GM19043 (cell line): ENCODE data around the gene TIMM50.

ENCODE experiments used
- ATAC-seq: cut with Tn5 transposase; IDR thresholded peaks from one replicate; pipeline ENCODE4 v1.9.1; 2021; ENCODE audit warnings: low read depth; ENCODE audit not compliant: unreplicated experiment

TIMM50 gene

DNA sequence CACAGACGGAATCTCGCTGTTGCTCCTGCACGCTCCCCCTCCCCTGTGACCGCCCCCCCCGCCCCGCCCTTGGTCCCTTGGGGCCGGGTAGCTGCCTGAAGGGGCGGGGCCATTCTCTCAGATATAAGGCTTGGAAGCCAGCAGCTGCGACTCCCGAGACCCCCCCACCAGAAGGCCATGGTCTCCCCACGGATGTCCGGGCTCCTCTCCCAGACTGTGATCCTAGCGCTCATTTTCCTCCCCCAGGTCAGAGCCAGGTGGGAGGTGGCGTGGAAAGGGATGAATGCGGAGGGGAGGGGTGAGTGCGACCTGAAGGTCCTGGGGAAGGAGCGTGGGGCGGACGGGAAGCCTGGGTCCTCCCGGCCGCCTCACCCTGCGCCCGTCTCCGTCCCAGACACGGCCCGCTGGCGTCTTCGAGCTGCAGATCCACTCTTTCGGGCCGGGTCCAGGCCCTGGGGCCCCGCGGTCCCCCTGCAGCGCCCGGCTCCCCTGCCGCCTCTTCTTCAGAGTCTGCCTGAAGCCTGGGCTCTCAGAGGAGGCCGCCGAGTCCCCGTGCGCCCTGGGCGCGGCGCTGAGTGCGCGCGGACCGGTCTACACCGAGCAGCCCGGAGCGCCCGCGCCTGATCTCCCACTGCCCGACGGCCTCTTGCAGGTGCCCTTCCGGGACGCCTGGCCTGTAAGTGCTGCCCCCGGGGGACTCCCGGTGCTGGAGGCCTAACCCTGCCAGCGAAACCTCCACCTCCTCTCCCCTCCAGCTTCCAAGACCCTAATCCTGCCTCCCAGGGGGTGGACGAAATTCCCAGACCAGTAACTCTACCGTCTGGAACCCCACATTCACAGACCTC is 18.4 kb downstream of the TIMM50 start, which contains the start of gene DLL3:
DLL3 (plus strand) TSS at position 150 of the 845 bp plus-strand sequence; CDS start at position 178, 28 bp downstream.
- no peak for ATAC-seq

DNA sequence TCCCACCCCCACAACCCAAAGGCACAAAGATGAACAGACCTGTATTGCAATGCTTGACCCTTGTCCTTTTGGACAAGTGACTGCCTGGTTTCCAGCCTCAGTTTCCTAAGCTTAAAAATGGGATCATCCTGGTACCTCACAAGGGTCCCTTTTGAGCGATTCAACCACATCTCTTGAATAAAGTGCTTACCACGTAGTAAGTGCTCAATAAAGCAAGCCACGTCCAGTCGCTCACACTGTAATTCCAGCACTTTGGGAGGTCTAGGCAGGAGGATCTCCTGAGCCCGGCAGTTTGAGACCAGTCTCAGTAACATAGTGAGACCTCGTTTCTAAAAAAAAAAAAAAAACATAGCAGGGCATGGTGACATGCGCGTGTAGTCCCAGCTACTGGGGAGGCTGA is 19.3 kb downstream of the TIMM50 start:
- ATAC-seq, result no peak

DNA sequence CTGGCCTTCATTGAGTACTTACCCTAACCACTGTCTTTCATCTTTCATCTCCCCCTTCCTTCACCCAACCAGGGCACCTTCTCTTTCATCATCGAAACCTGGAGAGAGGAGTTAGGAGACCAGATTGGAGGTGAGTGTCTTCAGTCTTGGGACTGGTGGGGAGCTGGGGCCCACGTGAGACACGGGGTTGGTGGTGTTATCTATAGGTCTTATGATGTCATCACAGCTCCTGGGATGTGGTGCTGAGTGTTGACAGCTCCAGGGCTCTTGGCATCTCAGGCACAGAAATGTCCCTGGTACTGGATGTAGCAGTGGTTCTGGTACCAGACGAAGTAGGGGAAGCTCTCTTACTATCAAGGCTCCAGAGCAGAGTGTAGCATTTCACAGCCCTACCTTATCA is 19.9 kb downstream of the TIMM50 start:
- no peak for ATAC-seq

DNA sequence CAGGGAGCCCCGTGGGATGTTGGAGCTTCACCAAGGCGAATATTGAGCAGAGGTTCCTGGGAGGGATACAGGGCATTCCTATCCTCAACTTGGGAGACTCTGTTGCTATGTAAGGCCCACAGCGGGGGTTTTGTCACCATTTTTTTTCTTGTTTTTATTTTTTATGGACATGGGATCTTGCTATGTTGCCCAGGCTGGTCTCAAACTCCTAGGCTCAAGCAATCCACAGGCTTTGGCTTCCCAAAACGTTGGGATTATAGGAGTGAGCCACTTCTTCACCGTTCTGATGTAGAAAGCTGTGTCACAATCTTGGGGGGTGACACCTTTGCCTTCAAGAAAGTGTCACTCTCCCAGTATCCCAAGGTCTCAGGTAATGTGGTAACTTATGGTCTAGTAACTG is 20.7 kb downstream of the TIMM50 start:
- ATAC-seq, result no peak

DNA sequence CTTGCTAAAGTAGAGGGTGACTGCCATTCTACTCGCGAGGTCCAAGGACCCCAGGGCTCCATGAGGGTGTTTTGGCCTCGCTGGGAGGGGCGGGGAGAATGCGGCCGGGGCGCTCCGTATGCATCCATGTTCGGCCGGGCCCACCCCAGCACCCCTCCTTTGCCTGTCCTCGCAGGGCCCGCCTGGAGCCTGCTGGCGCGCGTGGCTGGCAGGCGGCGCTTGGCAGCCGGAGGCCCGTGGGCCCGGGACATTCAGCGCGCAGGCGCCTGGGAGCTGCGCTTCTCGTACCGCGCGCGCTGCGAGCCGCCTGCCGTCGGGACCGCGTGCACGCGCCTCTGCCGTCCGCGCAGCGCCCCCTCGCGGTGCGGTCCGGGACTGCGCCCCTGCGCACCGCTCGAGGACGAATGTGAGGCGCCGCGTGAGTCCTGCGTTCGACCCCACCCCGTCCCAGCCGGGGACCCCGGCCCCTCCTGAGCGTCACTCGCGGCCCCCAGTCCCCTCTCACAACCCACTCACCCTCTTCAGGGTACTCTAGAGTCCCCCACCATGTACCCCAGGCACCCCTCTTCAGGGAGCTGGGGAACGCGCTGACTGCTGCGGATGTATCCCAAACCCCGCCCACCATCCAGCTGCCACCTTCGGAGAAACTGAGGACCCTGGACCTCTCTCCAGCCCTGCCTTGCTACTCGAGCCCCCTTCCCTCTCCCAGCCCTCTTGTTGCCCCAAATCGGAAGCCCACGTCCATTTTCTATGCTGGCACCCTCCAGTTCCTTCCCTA is 22.2 kb downstream of the TIMM50 start:
- no peak for ATAC-seq

DNA sequence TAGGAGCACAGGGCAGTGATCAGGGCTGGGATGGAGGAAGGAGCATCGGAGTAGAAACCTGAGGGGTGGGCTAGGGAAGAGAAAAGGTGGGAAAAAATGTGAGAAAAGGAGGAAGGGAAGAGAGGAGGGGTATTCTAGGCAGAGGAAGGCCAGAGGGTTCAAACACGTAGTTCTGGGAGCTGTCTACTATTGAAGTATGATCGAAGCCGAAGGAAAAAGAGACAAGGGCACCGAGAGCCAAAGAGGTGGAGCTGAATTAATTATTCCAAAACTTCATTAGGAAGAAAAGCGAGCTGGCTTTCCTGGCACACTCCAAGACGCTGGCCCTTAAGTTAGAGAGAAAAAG is 25.9 kb downstream of the TIMM50 start:
- no peak for ATAC-seq

DNA sequence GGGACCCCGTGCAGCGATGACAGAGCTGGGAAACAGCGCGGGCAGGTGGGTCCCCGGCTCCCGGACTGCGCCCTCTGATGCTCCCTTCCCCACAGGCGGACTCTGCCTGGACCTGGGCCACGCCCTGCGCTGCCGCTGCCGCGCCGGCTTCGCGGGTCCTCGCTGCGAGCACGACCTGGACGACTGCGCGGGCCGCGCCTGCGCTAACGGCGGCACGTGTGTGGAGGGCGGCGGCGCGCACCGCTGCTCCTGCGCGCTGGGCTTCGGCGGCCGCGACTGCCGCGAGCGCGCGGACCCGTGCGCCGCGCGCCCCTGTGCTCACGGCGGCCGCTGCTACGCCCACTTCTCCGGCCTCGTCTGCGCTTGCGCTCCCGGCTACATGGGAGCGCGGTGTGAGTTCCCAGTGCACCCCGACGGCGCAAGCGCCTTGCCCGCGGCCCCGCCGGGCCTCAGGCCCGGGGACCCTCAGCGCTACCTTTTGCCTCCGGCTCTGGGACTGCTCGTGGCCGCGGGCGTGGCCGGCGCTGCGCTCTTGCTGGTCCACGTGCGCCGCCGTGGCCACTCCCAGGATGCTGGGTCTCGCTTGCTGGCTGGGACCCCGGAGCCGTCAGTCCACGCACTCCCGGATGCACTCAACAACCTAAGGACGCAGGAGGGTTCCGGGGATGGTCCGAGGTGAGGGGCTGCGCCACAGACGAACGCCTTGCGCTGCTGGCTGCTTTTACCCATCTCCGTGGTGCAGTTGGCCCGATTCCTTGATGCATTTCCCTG is 26.5 kb downstream of the TIMM50 start:
- no peak for ATAC-seq

DNA sequence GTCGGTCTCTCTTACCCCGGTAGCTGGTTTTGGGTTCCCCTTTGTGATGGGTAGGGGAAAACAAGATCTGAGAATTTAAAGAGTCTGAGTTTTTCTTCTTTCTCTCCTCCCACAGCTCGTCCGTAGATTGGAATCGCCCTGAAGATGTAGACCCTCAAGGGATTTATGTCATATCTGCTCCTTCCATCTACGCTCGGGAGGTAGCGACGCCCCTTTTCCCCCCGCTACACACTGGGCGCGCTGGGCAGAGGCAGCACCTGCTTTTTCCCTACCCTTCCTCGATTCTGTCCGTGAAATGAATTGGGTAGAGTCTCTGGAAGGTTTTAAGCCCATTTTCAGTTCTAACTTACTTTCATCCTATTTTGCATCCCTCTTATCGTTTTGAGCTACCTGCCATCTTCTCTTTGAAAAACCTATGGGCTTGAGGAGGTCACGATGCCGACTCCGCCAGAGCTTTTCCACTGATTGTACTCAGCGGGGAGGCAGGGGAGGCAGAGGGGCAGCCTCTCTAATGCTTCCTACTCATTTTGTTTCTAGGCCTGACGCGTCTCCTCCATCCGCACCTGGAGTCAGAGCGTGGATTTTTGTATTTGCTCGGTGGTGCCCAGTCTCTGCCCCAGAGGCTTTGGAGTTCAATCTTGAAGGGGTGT is 27.2 kb downstream of the TIMM50 start:
- no peak for ATAC-seq

DNA sequence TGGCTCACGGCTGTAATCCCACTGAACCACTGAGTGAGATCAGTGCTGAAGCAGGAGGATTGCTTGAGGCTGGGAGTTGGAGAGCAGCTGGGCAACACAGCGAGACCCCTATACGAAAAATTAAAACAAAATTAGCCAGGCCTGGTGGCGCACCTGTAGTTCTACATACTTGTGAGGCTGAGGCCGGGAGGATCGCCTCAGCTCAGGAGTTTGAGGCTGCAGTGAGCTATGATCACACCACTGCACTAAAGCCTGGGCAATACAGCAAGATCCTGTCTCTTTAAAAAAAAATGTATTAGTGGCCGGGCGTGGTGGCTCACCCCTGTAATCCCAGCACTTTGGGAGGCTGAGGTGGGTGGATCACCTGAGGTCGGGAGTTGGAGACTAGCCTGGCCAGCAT is 28.0 kb downstream of the TIMM50 start:
- ATAC-seq, result no peak

DNA sequence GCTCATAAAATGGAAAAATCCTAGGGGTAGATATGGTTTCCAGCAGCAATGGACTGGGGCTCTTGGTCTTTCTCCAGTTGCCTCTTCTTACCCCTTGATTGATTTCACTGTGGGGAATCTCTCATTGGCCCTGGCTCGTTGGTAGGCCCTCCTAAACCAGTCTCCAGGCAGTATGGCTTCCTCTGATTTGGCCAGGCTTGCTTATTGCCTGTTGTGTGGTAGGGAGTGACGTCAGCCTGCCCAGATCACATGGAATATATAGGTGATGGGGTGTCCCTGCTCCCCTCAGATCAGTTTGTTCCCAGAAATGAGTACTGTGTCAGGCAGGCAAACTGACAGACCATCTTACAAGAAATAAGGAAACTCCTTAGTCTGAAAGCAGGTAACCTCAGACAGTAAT is 28.6 kb downstream of the TIMM50 start:
- no peak for ATAC-seq

DNA sequence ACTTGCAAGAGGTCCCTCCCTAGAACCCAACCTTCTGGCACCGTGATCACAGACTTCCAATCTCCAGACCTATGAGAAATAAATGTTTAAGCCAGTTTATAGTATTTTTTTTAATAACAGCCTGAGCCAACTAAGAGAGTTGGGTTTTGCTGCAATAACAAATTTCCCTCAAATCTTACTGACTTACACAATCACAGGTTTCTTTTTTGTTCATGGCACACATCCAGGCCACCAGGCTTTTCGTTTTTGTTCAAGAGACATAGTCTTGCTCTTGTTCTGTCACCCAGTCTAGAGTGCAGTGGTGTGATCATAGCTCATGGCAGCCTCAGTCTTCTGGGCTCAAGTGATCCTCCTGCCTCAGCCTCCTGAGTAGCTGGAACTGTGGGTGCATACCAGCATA is 32.4 kb downstream of the TIMM50 start:
- no peak for ATAC-seq

DNA sequence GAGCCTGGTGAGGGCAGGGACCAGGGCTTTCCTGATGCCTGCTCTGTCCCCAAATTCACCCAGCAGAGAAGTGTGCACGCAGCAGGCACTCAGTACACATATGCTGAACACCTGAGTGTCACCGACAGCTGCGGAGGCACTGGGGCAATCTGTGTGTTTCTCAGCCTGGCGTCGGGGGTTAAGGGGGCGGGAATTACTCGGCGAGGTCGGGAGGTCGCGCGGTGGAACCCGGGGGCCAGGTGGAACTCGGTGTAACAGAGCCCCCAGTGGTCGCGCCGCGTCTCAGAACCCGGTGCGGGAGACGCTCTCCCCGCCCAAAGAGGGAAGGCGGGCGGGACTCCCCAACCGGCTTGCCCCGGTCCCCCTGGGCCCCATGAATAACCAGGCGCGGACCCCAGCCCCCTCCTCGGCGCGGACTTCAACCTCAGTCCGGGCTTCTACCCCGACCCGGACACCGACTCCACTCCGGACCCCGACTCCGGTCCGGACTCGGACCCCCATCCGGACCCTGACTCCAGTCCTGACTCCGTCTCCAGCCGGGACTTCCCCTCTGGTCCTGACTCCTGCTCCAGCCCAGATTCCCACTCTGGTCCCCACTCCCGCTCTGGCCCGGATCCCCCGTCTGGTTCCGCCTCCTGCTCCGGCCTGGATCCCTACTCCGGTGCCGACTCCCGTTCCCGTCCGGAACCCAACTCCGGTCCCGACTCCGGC is 34.4 kb downstream of the TIMM50 start, which contains the start of gene SELENOV:
SELENOV (plus strand) TSS at position 300 of the 711 bp plus-strand sequence; CDS start at position 374, 74 bp downstream.
- no peak for ATAC-seq

DNA sequence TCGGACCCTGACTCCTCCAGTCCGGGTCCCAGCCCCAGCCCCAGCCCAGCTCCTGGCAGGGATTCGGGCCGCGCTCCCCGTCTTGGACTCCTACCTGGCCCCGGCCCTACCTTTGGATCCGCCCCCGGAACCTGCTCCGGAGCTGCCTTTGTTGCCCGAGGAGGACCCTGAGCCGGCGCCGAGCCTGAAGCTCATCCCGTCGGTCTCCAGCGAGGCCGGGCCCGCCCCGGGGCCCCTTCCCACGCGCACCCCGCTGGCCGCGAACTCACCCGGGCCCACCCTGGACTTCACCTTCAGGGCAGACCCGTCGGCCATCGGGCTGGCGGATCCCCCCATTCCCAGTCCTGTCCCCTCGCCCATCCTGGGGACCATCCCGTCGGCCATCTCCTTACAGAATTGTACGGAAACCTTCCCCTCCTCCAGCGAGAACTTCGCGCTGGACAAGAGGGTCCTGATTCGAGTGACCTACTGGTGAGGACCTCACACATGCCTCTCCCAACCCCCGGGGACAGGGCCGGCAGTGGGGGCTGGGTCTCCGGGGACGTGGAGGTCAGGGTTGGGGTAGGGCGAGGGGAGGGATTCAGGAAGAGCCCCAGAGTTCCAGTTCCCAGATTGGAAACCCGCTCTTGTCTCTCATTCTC is 35.0 kb downstream of the TIMM50 start:
- no peak for ATAC-seq

DNA sequence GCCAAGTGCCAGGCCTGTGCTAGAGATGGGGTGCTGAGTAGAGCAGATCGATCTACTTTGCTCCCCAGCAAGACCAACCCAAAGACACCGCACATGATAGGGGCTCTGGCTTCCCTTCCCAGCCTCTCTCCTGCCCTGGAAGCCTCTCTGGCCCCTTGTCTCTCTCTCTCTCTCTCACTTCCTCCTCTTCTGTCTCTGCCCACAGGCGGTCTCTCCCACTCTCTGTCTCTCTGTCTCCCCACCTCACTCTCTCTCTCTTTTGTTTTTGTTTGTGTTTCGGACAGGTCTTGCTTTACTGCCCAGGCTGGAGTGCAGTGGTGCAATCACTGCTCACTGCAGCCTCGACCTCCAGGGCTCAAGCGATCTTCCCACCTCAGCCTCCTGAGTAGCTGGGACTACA is 35.6 kb downstream of the TIMM50 start:
- ATAC-seq, result no peak

DNA sequence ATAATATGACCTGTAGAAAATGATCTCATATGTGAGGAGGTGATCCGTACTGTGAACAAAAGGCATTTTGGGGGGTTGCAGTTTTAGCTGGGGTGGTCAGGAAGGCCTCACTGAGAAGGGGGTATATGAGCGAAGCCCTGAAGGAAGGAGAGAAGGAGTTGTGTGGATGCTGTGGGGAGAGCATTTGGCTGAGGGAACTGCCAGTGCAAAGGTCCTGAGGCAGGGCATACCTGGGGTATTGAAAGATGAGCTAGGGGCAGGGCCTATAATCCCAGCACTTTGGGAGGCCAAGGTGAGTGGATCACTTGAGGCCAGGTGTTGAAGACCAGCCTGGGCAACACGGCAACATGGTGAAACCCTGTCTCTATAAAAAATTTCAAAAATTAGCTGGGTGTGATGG is 36.8 kb downstream of the TIMM50 start:
- no peak for ATAC-seq

DNA sequence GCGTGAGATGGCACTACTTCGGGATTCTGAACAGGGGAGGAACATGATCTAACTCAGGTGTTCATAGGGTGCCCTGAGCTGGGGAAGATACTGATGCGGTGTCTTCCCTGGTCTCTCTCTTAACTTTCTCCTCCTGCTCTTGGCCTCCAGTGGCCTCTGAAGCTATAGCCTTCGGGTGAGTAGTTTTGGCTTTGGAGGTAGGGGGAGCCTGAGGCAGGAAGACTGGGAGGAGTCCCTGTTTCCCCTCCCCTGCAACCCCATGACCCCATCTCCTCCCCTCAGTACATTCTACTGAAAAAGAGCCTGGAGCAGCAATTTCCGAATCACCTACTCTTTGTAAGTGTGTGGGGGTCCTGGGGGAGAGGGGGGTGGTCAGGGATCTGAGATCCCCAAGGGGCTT is 37.8 kb downstream of the TIMM50 start:
- no peak for ATAC-seq

DNA sequence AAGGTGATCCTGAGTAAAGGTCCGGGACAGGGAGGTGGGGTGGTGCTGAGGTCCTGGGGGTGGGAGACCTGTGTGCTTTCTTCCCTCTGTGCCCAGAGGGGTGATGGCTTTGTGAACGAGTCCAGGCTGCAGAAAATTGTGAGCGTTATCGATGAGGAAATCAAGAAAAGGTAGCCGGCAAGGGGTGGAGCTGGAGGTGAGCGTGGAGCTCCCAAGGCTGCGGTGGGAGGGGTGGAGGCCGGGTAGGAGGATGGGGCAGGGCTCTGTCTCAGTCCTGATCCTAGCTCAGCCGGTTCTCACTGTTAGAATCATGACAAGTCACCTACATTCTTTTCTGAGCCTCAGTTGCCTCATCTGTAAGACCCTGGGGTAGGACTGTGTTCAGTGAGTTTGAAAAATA is 38.3 kb downstream of the TIMM50 start:
- ATAC-seq, result no peak

DNA sequence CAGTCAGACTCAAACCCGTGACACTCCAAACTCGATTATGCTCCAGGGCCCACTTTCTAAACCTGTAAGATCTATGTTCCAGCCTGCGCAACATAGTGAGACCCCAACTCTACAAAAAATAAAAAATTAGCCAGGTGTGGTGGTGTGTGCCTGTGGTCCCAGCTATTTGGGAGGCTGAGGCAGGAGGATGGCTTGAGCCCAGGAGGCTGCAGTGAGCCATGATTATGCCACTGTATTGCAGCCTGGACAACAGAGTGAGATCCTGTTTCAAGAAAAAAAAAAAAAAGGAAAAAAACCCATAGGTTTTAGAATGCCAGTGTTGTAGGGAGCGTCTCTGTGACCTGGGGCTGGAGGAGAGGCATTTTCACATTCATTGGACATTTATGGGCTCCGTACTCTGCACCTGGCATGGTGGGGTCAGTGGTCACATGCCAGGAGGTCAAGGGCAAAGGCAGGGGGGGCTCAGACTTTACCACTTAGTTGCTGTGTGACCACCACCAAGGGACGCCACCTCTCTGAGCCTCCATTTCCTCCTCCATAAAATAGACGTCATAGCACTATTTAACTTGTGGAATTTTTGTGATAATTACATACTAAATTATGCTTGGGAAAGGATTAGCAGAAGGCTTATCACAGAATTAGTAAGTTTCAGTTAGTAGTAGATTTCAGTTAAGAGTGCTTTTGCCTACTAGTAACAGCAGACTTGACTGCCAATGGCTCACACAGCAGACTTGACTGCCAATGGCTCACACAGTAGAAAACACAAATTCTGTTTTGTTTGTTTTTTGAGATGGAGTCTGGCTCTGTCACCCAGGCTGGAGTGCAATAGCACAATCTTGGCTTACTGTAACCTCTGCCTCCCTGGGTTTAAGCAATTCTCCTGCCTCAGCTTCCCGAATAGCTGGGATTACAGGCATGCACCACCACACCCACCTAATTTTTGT is 40.2 kb downstream of the TIMM50 start:
- no peak for ATAC-seq
